GDM1 (cell line): Measurements from ENCODE around the gene CDC42BPB.

Experiments used
- DNase-seq: peaks from one replicate; lab custom pipeline; 2025; lab: John Stamatoyannopoulos, UW

CDC42BPB gene

DNA sequence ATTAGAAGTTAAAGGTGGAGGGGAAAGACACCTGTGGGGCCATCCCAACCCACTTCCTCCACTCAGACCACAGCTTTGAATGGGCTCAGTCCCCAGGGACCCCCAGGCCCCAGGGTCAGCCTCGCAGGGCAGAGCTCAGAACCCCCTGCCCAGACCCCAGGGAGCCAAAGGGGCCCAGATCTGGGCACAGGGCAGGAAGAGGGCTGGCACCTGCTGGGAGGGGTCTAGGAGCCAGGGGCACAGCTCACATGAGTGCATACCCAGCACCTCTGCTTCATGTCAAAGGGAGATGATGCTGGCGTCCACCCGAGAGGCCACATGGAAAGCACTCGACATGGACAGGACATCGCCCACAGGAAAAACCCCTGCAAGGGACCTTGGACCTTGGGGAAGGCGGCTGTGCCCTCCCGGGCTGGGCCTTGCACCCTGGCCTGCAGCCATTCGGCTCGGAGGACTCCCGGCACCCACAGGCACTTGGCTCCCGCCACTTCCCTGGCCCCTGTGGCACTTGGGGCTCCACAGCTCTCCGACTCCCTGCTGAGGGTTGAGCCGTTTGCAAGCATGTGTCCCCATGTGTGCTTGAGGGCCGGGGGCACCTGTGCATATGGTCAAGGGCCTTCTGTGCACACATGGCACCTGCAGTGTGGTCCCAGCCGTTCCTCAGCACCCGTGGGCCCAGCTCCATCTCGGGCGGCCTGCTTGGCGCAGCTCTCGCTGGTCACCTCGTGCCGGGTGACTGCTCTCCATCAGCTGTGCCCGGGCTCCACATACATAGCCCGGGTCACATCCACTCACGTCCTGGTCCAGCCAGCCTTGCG, 142.7 kb downstream of the CDC42BPB start:
- DNase-seq: no peak

DNA sequence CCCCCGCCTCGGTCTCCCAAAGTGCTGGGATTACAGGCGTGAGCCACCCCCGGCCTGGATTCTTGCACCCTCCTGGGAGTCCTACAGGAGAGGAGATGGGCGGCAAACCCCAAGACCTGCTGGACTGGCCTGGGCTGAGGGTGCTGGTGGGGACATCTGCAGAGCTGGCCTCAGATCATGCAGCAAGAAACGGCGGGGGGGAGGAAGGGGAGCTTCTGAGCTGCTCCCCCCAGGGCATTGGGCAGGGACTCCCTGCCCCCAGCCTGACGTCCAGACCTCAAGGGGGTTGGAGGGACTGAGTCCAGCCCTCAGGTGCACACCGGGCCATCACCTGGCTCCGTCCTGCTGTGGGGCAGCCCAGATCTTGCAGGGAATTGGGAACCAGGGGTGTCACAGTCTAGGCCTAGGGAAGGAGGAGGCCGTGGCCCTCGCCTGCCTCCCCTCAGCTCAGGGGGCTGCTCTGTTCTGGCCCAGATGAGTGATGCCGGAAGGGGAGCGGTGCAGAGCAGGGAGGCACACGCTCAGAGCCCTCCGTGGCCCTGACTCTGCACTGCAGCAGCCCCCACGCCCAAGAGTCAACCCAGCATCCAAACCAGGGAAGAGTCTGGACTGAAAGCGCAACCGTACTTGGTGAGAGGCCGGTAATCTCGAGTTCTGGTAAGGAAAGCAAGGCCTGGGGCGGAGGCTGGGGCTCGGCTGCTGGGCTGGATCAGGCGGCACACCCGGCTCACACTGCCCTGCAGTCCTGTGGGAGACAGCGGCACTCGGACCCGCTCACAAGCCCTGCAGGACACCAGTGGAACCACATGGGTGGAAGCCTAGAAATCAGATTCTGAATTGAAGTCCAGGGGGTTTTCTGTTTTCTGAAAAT, 143.8 kb downstream of the CDC42BPB start:
- DNase-seq: no peak

DNA sequence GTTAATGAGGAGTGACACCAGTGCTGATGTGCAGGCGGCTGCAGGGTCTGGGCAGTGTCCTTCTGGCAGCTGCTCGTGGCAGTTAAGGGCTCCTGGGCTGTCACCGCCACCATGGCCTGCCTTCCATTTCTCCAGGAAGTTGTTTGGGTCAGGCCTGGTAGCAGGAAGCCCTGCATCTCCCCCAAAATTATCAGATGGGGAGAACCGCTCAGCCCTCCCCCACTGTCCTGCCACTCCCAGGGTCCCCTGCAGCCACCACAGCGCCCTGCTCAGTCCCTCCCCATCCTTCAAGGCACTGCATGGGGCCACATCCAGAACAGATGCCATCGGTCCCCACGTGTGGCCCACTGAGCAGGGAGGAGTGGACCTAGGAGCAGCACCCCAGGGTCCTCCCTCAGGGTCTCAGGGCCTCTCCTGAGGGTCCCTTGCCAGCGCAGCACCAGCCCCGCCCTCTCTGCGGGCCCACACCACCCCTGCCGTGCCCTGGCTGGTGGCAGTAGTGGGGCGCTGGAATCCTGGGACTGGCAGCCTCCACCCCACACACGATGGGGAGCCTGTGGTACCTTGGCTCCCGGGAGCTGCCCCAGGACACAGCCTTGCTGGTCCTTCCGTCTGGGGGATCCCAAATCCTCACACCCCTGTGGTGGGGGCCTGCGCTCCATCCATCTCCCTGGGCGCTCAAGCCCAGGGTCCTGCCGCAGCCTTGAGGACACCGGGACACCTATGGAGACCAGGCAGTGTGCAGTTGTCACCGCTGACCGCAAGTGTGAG, 145.2 kb downstream of the CDC42BPB start:
- no peak for DNase-seq

DNA sequence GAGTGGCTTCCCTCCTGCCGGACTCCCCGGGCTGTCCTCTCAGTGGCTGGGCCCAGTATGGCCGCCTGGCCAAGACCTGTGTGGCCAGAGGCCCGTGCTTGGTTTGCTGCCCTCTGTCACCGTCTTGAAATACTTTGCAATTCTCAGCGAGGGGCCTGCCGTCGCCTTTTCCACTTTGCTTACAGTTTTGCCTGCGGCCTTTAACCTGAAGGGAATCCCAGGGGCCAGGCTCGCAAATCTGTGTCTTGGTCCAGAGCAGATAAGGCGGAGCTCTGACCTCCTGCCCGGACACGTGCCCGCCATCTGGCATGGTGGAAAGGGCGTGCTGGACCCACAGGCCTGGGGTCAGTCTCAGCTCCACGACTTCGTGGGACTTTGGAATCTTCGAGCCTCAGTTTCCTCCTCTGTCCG, 145.8 kb downstream of the CDC42BPB start:
- no peak for DNase-seq

DNA sequence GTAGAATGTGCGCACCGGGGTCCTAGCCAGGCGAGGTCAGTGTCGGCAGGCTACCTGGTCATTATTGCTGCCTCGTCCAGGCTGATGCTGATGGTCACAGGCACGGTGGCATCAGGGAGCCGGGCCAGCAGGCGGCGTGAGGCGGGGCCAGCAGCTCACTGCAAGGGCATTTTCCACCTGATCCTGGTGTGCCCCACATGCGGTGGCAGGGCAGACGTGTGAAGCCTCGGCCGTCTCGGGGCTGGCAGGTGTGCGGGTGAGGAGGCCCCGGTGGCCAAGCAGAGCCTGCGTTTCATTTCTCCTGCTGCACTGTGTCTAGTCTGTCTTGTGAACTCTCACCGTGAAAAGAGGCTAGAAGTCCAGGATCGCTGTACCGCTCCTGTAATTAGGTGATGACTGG, 146.9 kb downstream of the CDC42BPB start:
- no peak for DNase-seq

DNA sequence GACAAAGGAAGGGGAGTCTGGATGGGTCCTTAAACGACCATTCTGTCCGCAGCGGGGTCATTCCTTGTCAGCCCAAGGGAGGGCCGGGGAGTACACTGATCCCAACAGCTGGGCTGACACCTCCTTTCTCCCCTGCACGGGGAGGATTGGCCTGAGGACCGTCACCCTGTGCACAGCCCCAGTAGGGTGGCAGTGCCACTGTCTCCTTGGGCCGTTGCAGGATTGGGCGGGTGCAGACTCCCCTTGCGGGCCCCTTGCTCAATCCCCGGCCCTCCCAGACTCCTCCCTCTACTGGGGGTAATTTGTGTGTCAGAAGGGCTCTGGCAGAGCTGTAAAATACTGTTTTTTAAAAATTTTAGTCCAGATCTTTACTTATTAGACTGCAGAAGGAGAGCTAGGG, 147.4 kb downstream of the CDC42BPB start:
- no peak for DNase-seq

DNA sequence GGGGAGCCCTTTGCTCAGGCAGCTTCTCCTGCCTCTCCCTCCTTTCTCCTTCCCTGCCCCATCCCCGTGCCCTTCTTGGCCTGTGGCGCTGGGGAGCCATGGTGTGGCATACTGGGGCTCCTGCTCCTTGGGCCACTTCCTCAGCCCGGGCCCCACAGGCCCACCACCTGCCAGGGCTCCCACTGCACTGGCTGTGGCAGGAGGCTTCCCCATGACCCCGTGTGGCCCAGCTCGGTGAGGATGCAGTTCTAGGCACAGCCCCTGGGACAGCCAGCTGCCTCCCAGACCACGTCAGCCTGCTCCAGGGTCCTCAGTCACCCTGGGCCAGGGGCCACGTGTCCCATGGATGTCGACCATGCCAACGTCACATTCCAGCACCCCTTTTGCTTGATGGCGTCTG, 147.9 kb downstream of the CDC42BPB start:
- no peak for DNase-seq

DNA sequence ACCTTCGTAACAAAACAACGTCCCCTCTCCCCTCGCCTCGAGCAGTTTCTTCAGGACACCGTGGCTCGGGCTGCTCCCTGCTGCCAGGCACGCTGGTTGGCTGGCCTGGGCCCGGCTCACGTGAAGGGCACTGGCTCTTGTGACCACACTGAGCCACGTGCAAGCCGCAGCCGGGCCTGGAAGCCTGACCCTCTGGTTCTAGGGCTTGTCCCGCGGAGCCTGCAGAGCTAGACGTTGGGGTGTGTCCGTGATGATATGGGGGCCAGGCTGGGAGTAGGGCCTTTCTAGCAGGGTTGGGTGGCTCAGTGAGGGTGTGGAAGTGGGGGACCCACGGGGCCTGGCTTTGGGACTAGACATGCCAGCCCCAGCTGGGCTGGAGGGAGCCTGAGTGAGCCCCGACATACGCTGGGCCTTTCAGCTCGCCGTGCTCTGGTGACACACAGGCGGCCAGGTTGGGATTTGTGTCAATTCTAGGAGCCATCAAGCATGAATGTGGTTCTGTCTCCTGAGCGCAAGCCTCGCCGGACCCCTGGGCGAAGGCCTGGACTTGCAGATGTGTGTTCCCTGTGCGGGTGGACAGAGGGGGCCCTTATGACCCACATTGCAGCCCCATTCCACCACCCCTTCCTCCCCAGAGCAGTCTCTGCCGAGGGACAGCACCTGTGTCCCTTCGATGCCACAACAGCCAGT, 148.4 kb downstream of the CDC42BPB start:
- no peak for DNase-seq

DNA sequence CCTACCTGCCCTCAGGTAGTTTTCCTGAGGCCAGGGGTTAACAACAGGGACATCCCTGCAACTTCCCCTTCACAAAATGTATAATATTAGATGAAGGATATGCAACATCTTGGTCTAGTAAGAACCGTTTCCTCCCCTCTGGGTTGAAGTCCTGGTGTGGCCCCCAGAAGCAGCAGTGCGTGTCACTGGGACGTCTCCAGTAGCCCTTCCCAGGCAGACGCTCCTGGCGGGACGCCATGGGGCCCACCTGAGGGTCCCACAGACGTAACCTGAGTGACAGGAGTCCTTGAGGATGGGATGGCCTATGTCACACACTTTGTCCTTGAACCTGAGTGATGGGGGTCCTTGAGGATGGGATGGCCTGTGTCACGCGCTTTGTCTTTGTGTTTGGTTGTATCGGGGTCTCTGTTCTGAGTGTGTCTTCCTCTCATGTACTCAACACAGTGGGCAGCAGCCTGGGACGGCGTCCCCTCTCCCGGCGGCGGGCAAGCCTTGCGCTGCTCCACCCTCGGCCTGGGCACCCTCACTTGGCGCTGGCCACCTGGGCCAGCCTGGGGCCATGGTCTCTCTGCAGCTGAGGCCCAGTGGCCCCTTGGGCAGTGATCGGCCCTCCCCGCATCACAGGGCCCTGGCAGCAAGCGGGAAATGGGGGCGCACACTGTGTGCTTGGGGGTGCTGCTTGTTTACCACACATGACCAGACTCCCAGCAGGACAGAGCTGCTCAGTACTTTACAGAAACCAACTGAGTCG, 149.2 kb downstream of the CDC42BPB start:
- DNase-seq: no peak

DNA sequence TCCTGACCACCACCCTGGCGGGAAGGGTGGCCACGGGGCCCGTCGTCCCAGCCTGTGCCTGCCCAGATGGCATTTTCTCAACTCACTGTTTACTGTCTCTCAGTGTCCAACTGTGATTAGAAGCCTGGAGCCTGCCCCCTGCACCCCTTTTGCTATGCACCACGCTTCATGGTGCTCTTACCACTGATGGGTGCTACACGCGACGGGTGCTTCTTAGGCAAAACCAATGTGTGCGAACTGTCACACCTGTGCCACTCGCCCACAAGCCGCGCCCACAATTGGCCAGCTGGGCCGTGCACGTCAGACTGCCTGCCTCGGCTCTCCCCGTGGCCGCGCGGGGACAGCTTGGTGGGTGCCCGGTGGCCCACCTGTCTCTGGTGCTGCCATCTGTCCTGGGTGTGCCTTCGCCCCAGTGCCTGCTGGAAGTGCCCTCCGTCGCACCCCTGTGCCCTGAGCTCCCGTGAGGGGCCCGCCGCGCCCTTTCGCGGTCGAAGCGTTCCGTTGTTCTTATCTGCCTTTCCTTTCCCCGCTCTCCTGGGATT, 150.0 kb downstream of the CDC42BPB start:
- no peak for DNase-seq

DNA sequence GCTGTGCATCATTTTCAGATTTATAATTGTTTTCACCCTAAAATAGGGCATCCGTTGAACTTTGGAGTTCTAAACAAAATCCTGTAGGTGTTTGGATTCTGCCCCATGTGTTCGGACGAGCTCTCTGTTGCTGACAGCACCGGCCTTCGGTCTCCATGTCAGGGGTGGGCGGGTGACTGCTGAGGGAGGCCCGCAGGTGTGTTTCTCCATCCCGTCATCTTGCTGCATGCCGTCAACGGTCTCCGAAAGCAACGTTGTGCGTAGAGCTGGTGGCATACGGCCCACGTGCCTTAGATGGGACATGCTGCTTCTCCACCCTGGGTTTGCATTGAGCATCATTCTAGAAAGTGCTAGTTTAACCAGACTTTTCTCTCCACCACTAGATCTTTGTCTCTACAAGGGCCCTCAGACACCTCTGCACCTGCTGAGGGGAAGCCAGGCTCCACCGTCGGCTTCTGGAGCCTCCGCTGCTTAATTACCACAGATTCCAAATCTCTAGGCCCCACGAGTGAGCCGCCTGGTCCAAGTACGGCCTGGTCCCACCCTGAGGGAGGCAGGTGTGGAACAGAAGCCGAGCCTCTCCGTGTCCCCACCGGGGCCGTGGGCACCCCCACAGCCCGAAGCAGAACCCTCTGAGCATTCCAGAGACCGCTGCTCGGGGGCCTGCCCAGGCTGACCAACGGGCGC, 150.6 kb downstream of the CDC42BPB start:
- no peak for DNase-seq

DNA sequence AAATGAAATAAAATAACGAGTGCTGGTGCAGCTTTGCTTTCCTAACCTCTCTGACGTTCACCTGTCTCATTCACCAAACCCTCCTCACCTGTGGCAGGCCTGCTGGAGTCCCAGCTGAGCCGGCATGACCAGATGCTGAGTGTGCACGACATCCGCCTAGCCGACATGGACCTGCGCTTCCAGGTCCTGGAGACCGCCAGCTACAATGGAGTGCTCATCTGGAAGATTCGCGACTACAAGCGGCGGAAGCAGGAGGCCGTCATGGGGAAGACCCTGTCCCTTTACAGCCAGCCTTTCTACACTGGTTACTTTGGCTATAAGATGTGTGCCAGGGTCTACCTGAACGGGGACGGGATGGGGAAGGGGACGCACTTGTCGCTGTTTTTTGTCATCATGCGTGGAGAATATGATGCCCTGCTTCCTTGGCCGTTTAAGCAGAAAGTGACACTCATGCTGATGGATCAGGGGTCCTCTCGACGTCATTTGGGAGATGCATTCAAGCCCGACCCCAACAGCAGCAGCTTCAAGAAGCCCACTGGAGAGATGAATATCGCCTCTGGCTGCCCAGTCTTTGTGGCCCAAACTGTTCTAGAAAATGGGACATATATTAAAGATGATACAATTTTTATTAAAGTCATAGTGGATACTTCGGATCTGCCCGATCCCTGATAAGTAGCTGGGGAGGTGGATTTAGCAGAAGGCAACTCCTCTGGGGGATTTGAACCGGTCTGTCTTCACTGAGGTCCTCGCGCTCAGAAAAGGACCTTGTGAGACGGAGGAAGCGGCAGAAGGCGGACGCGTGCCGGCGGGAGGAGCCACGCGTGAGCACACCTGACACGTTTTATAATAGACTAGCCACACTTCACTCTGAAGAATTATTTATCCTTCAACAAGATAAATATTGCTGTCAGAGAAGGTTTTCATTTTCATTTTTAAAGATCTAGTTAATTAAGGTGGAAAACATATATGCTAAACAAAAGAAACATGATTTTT, 151.9 kb downstream of the CDC42BPB start:
- DNase-seq: no peak

DNA sequence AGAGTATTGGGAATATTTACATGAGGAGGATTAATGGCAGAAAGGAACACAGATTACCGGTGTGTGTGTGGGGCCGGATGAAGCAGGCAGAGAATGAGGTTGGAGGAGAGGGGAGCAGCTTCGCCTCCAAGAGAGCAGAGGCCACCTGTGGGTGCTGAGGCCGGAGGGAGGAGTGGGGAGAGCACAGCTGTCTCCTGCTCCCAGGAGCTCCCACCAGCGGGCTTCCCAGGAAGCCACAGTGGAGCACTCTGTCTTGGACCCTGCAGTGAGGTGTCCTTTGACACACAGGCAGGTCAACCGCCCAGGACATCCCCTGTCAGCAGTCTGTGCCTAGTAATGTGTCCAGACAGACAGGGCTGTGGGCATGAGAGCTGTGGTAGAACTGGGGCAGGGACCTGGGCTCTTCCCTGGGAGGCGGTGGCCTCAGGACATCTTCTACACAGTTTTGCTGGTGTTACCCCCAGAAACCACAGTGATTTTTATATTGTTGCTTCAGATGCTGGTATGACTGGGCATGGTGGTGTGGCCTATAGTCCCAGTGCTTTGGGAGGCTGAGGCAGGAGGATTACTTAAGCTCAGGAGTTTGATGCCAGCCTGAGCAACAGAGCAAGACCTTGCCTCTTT, 153.3 kb downstream of the CDC42BPB start:
- no peak for DNase-seq

DNA sequence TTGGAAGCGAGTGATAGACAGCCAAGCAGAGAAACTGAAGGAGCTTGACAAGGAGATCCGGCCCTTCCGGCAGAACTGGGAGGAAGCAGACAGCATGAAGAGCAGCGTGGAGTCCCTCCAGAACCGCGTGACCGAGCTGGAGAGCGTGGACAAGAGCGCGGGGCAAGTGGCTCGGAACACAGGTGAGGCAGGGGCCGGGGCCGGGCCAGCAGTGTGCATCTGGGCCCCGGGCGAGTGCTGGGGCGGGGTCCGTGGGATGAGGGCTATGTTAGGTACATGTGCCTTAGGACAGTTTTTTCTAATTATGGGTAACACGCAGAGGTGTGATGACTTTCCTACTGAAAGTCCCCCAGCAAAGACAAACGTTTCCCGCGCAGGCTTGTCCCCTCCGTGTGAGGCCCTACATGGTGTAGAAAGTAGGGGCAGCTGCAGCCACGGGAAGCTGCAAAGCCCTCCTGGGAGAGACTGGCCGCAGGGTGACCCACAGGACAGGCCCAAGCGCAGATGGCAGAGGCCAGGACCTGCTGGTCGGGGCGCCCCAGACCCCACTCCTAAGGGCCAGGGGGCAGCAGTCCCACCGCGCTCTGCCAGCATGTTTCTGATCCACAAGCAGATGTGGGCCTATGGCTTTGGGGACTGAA, 154.0 kb downstream of the CDC42BPB start:
- DNase-seq: no peak

DNA sequence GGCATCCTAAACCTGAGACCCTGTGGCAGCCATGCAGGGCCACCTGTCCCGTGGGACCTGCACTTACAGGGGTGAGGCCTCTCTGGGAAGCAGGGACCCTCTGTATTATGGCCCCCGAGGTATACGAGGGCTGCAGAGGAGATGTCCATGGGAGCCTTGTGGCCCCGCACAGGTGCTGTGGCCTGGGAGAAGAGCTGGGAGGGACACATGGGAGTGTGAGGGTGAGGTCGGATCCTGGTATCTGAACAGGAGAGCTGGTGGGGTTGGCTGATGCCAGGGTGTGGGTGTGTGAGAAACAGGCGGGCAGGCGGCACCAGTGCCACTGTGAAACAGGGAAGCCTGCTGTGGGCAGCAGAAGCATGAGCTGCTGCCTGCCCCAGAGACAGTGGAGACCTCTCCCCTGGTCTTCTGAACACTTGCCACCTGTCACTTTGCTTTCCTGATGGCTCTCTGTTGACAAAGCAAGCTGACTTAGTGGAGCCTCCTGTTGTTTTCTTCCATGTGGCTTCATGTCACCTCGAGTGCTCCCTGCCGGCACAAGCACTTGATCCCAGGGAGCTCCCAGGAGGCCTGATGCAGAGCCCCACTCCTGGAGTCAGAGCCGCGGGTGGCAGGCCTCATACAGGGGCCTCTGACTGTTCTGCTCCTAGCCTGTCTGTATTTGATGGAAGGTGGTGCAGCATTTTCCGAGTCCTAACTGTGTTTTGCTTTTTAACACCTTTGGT, 154.7 kb downstream of the CDC42BPB start:
- no peak for DNase-seq

DNA sequence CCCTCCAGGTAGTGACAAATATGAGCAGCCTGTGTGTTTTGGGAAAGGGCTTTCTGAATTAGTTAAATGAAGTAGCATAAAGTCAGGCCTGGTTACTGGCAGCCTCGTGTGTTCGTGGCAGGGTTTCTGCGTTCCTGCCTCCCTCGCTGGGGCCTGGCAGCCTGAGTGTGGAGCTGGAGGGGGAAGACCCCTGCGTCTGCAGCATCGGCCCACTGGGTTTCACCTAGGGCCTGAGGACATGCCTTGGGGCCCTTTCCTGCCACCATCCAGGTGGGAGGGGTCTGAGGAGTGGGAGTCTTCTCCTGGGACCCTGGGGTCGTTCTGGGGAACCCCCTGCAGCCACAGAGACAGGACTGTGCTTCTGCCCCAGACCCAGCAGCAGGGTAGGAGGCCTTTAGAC, 155.3 kb downstream of the CDC42BPB start:
- no peak for DNase-seq

DNA sequence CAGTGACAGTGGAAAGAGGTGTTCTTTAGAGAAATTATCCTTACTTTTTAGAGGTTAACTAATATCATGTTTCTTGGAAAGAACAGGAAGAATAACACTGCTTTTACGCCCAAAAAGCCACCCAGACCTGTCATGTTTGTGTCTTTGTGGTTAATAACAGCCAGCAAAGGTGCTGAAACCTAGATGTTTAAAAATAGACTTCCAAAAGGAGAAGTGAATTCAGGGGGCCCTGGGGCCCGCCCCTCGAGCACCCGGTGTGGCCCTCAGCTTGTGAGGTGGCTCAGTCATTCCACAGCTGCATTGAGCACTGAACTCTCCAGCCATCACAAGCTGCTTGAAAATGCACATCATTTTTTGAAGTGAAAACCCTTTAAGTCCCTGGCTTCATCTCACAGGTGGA, 155.7 kb downstream of the CDC42BPB start:
- no peak for DNase-seq
